ENCODE results near the gene MPND.
A peak's percentile ranks its signal among the peaks of the same experiment; 100 is the strongest.

Gene MPND

GRCh38 chr19:4362831-4363545 is 19.6 kb downstream of the MPND start:
- DNase-seq, result no peak
- H4K8ac ChIP-seq (ENCODE audit: low read length), result no peak overlapping the region
- H3K18ac ChIP-seq (ENCODE audit: low read depth in 1 of 2, low read length in 2 of 2), result no peak overlapping the region
- no peak overlapping the region for H3K14ac ChIP-seq (ENCODE audit: low read length in 2 of 2)
- H3K4me3 ChIP-seq (ENCODE audit: insufficient read depth in 1 of 2, low read depth in 1 of 2, low read length in 2 of 2), result no peak overlapping the region
- H2BK120ac ChIP-seq (ENCODE audit: low read depth, low read length), result no peak overlapping the region
- H3K36me3 ChIP-seq (ENCODE audit: control insufficient read depth in 1 of 2, insufficient read depth in 2 of 2, low read depth in 1 of 2, low read length in 2 of 2), result peaks cover 83 to 96% of the 10 kb centered on the region in 2 experiments
- WGBS, result 82% methylated on average over 22 of the region's 22 CpGs
- H3K23ac ChIP-seq (ENCODE audit: low read length in 2 of 2), result no peak overlapping the region
- H4K91ac ChIP-seq (ENCODE audit: low read length), result no peak overlapping the region
- no peak overlapping the region for H2AK5ac ChIP-seq (ENCODE audit: low read length, severe bottlenecking)
- H2BK12ac ChIP-seq (ENCODE audit: low read length in 2 of 2), result no peak overlapping the region
- H2BK15ac ChIP-seq (ENCODE audit: low read depth, poor library complexity, severe bottlenecking), result no peak overlapping the region
- H3K27ac ChIP-seq (ENCODE audit: low read length, poor library complexity, severe bottlenecking), result no peak overlapping the region
- H2AFZ ChIP-seq (ENCODE audit: low read depth, low read length), result no peak overlapping the region
- no peaks in the 10 kb centered on the region for H3K27me3 ChIP-seq (ENCODE audit: control insufficient read depth in 1 of 2, insufficient read depth in 1 of 2, low read length in 2 of 2)
- H3K9ac ChIP-seq (ENCODE audit: low read length), result no peak overlapping the region
- no peak overlapping the region for H3K4me2 ChIP-seq (ENCODE audit: low read length, poor library complexity, severe bottlenecking)
- H3K79me1 ChIP-seq (replicated peaks; ENCODE audit: low read length, poor library complexity, severe bottlenecking), result peaks cover 27% of the 10 kb centered on the region
- H3K4ac ChIP-seq (ENCODE audit: low read depth in 1 of 2, low read length in 2 of 2), result no peak overlapping the region
- no peak overlapping the region for H2BK5ac ChIP-seq (ENCODE audit: low read depth, low read length, poor library complexity, severe bottlenecking)
- no peaks in the 10 kb centered on the region for H3K9me3 ChIP-seq (ENCODE audit: control insufficient read depth, low read length)
- H3K4me1 ChIP-seq (ENCODE audit: control insufficient read depth, insufficient read depth, low read depth, low read length), result peaks cover 57% of the 10 kb centered on the region

- no peak overlapping the region for H2AFZ ChIP-seq (ENCODE audit: low read depth, low read length)
- H3K9me3 ChIP-seq (ENCODE audit: control insufficient read depth, low read length), result no peaks in the 10 kb centered on the region
- no peaks in the 10 kb centered on the region for H3K27me3 ChIP-seq (ENCODE audit: control insufficient read depth in 1 of 2, insufficient read depth in 1 of 2, low read length in 2 of 2)
- WGBS, result 97% methylated on average over 26 of the region's 26 CpGs
- H2BK12ac ChIP-seq (ENCODE audit: low read length in 2 of 2), result no peak overlapping the region
- H3K4me3 ChIP-seq (ENCODE audit: insufficient read depth in 1 of 2, low read depth in 1 of 2, low read length in 2 of 2), result no peak overlapping the region
- H3K14ac ChIP-seq (ENCODE audit: low read length in 2 of 2), result no peak overlapping the region
- peaks cover 29% of the 10 kb centered on the region for H3K79me1 ChIP-seq (replicated peaks; ENCODE audit: low read length, poor library complexity, severe bottlenecking)
- H3K36me3 ChIP-seq (ENCODE audit: control insufficient read depth in 1 of 2, insufficient read depth in 2 of 2, low read depth in 1 of 2, low read length in 2 of 2), result peaks cover 80 to 93% of the 10 kb centered on the region in 2 experiments
- H3K4me1 ChIP-seq (ENCODE audit: control insufficient read depth, insufficient read depth, low read depth, low read length), result peaks cover 62% of the 10 kb centered on the region
- H2BK5ac ChIP-seq (ENCODE audit: low read depth, low read length, poor library complexity, severe bottlenecking), result no peak overlapping the region
- H3K23ac ChIP-seq (ENCODE audit: low read length in 2 of 2), result no peak overlapping the region
- H3K9ac ChIP-seq (ENCODE audit: low read length), result no peak overlapping the region
- DNase-seq, result no peak
- no peak overlapping the region for H3K4ac ChIP-seq (ENCODE audit: low read depth in 1 of 2, low read length in 2 of 2)
- no peak overlapping the region for H2AK5ac ChIP-seq (ENCODE audit: low read length, severe bottlenecking)
- H3K27ac ChIP-seq (ENCODE audit: low read length, poor library complexity, severe bottlenecking), result no peak overlapping the region
- H3K4me2 ChIP-seq (ENCODE audit: low read length, poor library complexity, severe bottlenecking), result no peak overlapping the region
- H2BK15ac ChIP-seq (ENCODE audit: low read depth, poor library complexity, severe bottlenecking), result no peak overlapping the region
- no peak overlapping the region for H4K8ac ChIP-seq (ENCODE audit: low read length)
- H4K91ac ChIP-seq (ENCODE audit: low read length), result no peak overlapping the region
- H2BK120ac ChIP-seq (ENCODE audit: low read depth, low read length), result no peak overlapping the region
- H3K18ac ChIP-seq (ENCODE audit: low read depth in 1 of 2, low read length in 2 of 2), result no peak overlapping the region
Observed at GRCh38 chr19:4363571-4364304, 20.4 kb downstream of the MPND start.

- H3K4me2 ChIP-seq (ENCODE audit: low read length, poor library complexity, severe bottlenecking), result no peak overlapping the region
- H3K27ac ChIP-seq (ENCODE audit: low read length, poor library complexity, severe bottlenecking), result no peak overlapping the region
- WGBS, result 97% methylated on average over 13 of the region's 16 CpGs
- no peak overlapping the region for H2AFZ ChIP-seq (ENCODE audit: low read depth, low read length)
- no peak overlapping the region for H3K14ac ChIP-seq (ENCODE audit: low read length in 2 of 2)
- no peak overlapping the region for H4K8ac ChIP-seq (ENCODE audit: low read length)
- H3K9me3 ChIP-seq (ENCODE audit: control insufficient read depth, low read length), result no peaks in the 10 kb centered on the region
- no peaks in the 10 kb centered on the region for H3K27me3 ChIP-seq (ENCODE audit: control insufficient read depth in 1 of 2, insufficient read depth in 1 of 2, low read length in 2 of 2)
- no peak overlapping the region for H2BK120ac ChIP-seq (ENCODE audit: low read depth, low read length)
- no peak overlapping the region for H2BK5ac ChIP-seq (ENCODE audit: low read depth, low read length, poor library complexity, severe bottlenecking)
- peaks cover 35% of the 10 kb centered on the region for H3K79me1 ChIP-seq (replicated peaks; ENCODE audit: low read length, poor library complexity, severe bottlenecking)
- H2BK12ac ChIP-seq (ENCODE audit: low read length in 2 of 2), result no peak overlapping the region
- H3K23ac ChIP-seq (ENCODE audit: low read length in 2 of 2), result no peak overlapping the region
- H2BK15ac ChIP-seq (ENCODE audit: low read depth, poor library complexity, severe bottlenecking), result no peak overlapping the region
- no peak overlapping the region for H4K91ac ChIP-seq (ENCODE audit: low read length)
- H3K4me1 ChIP-seq (ENCODE audit: control insufficient read depth, insufficient read depth, low read depth, low read length), result peaks cover 65% of the 10 kb centered on the region
- no peak for DNase-seq
- no peak overlapping the region for H3K4ac ChIP-seq (ENCODE audit: low read depth in 1 of 2, low read length in 2 of 2)
- peaks cover 64 to 83% of the 10 kb centered on the region in 2 experiments for H3K36me3 ChIP-seq (ENCODE audit: control insufficient read depth in 1 of 2, insufficient read depth in 2 of 2, low read depth in 1 of 2, low read length in 2 of 2)
- H3K9ac ChIP-seq (ENCODE audit: low read length), result no peak overlapping the region
- no peak overlapping the region for H2AK5ac ChIP-seq (ENCODE audit: low read length, severe bottlenecking)
- H3K18ac ChIP-seq (ENCODE audit: low read depth in 1 of 2, low read length in 2 of 2), result no peak overlapping the region
- H3K4me3 ChIP-seq (ENCODE audit: insufficient read depth in 1 of 2, low read depth in 1 of 2, low read length in 2 of 2), result peak overlapping the region in 1 of 2 experiments; percentile 7
Observed at GRCh38 chr19:4365341-4365740, 22.0 kb downstream of the MPND start.

- H2BK120ac ChIP-seq (ENCODE audit: low read depth, low read length), result no peak overlapping the region
- H3K36me3 ChIP-seq (ENCODE audit: control insufficient read depth in 1 of 2, insufficient read depth in 2 of 2, low read depth in 1 of 2, low read length in 2 of 2), result peaks cover 62 to 79% of the 10 kb centered on the region in 2 experiments
- 96% methylated on average over 19 of the region's 19 CpGs for WGBS
- no peak overlapping the region for H2AK5ac ChIP-seq (ENCODE audit: low read length, severe bottlenecking)
- no peak overlapping the region for H3K18ac ChIP-seq (ENCODE audit: low read depth in 1 of 2, low read length in 2 of 2)
- H2AFZ ChIP-seq (ENCODE audit: low read depth, low read length), result no peak overlapping the region
- no peak overlapping the region for H3K4ac ChIP-seq (ENCODE audit: low read depth in 1 of 2, low read length in 2 of 2)
- H3K4me3 ChIP-seq (ENCODE audit: insufficient read depth in 1 of 2, low read depth in 1 of 2, low read length in 2 of 2), result no peak overlapping the region
- H3K4me2 ChIP-seq (ENCODE audit: low read length, poor library complexity, severe bottlenecking), result no peak overlapping the region
- H2BK12ac ChIP-seq (ENCODE audit: low read length in 2 of 2), result no peak overlapping the region
- H4K91ac ChIP-seq (ENCODE audit: low read length), result no peak overlapping the region
- no peak for DNase-seq
- no peak overlapping the region for H3K23ac ChIP-seq (ENCODE audit: low read length in 2 of 2)
- peaks cover 39% of the 10 kb centered on the region for H3K79me1 ChIP-seq (replicated peaks; ENCODE audit: low read length, poor library complexity, severe bottlenecking)
- H3K4me1 ChIP-seq (ENCODE audit: control insufficient read depth, insufficient read depth, low read depth, low read length), result peaks cover 65% of the 10 kb centered on the region
- H3K9me3 ChIP-seq (ENCODE audit: control insufficient read depth, low read length), result no peaks in the 10 kb centered on the region
- H2BK5ac ChIP-seq (ENCODE audit: low read depth, low read length, poor library complexity, severe bottlenecking), result no peak overlapping the region
- no peak overlapping the region for H3K27ac ChIP-seq (ENCODE audit: low read length, poor library complexity, severe bottlenecking)
- no peak overlapping the region for H2BK15ac ChIP-seq (ENCODE audit: low read depth, poor library complexity, severe bottlenecking)
- no peak overlapping the region for H4K8ac ChIP-seq (ENCODE audit: low read length)
- H3K27me3 ChIP-seq (ENCODE audit: control insufficient read depth in 1 of 2, insufficient read depth in 1 of 2, low read length in 2 of 2), result no peaks in the 10 kb centered on the region
- no peak overlapping the region for H3K14ac ChIP-seq (ENCODE audit: low read length in 2 of 2)
- H3K9ac ChIP-seq (ENCODE audit: low read length), result no peak overlapping the region
Observed at GRCh38 chr19:4365791-4366665, 22.7 kb downstream of the MPND start.

Measured in mesenchymal stem cell (in vitro differentiated cells and primary cell).